Gastrocnemius medialis (tissue), 4 donors: Measurements from ENCODE around the gene RAB4B. TPM values are rescaled to one million over a fixed set of nuclear protein-coding genes. Genes with fewer than 3 reads are reported as not detected.

ENCODE experiments used
- ATAC-seq, 2 donors: fragments of 150-250 bp; one replicate each; pipeline ENCODE4 v1.9.1; 2016
- DNase-seq, 2 donors: peaks; one replicate each; pipeline ENCODE4 v3.0.0-alpha.2; 2019
- H3K27ac ChIP-seq, 4 donors: fragments of 200-600 bp; sonication (generic); 1 replicate in 1 of 4; 2 replicates in 3 of 4; pipeline ENCODE4 v1.5.1; 2016 to 2018; ENCODE audit warnings: mild to moderate bottlenecking in 2 of 4, moderate library complexity in 1 of 4
- H3K27me3 ChIP-seq, 3 donors: fragments of 200-600 bp; sonication (generic) in 2 of 3; 1 replicate in 1 of 3; 2 replicates in 2 of 3; pipeline versions ENCODE4 v1.5.1 to v1.6.0; 2016 to 2019; ENCODE audit warnings: mild to moderate bottlenecking in 1 of 3, moderate library complexity in 1 of 3
- H3K36me3 ChIP-seq, 2 donors: fragments of 200-600 bp; sonication (generic) in 1 of 2; one replicate each; pipeline ENCODE4 v1.5.1; 2017 to 2018
- H3K4me1 ChIP-seq, 2 donors: fragments of 200-600 bp; sonication (generic) in 1 of 2; one replicate each; pipeline ENCODE4 v1.5.1; 2016 to 2017; ENCODE audit warnings: mild to moderate bottlenecking in 2 of 2
- H3K4me3 ChIP-seq, 4 donors: fragments of 200-600 bp; sonication (generic) in 3 of 4; 1 replicate in 1 of 4; 2 replicates in 3 of 4; pipeline ENCODE4 v1.5.1; 2016 to 2019; ENCODE audit warnings: mild to moderate bottlenecking in 2 of 4
- H3K9me3 ChIP-seq, 3 donors: fragments of 200-600 bp; sonication (generic) in 2 of 3; 1 replicate in 1 of 3; 2 replicates in 2 of 3; pipeline ENCODE4 v1.5.1; 2016 to 2019
- CTCF ChIP-seq, 5 experiments: fragments of 450-650 bp in 3 of 5; fragments of 200-600 bp in 2 of 5; sonication (generic) in 2 of 5; IDR thresholded peaks in 4 of 5; conservative IDR thresholded peaks in 1 of 5; 1 replicate in 4 of 5; 2 replicates in 1 of 5; pipeline ENCODE4 v1.5.1; 2016 to 2019; ENCODE audit warnings: antibody characterized with exemption in 5 of 5, mild to moderate bottlenecking in 3 of 5, moderate library complexity in 3 of 5
- POLR2A ChIP-seq, 2 donors: fragments of 450-650 bp; IDR thresholded peaks; one replicate each; pipeline ENCODE4 v1.6.1; 2017; ENCODE audit warnings: antibody characterized with exemption in 2 of 2, mild to moderate bottlenecking in 2 of 2, moderate library complexity in 2 of 2
- in situ Hi-C, 4 donors: fragments of 200-750 bp; cut with MboI; loops; one replicate each; pipeline versions ENCODE4 v1.15.0 to v1.8.0; 2017; ENCODE audit warnings: low sequenced_read_pairs in 4 of 4
- intact Hi-C: fragments of 100-400 bp; cut with DNase I; formaldehyde crosslinking; loops from one replicate; pipeline ENCODE4 v1.15.1; 2023; ENCODE audit warnings: low total_unique reads
- total RNA-seq, 4 donors: library from RNA; depleted of rRNA; stranded (reverse); fragments of >200 nt; gene quantifications; one replicate each; pipeline versions ENCODE4 v1.1.0 to v1.2.3, GENCODE V29; 2016

RAB4B gene
- total RNA-seq, 4 donors from 2014 or later: 14.9 to 27.2 (median 19.7) TPM

GRCh38 chr19:40776932-40777644 is 959 bp upstream of the RAB4B start:
- no peak for TF ChIP-seq CTCF (IDR thresholded peaks at IDR 0.05 in 4 of 5, conservative IDR thresholded peaks at IDR 0.05 in 1 of 5)
- no peak for TF ChIP-seq POLR2A (IDR thresholded peaks at IDR 0.05)
- in situ Hi-C loops: no loop called here
- peak overlapping the region; percentile 93 to 99 (median 98) for H3K27ac ChIP-seq
- no peaks in the 10 kb centered on the region for H3K27me3 ChIP-seq
- ATAC-seq (peak; percentile 85 to 87), DNase-seq (peak; percentile 83 to 86)
- intact Hi-C loops: no loop called here
- peak overlapping the region; percentile 73 to 93 (median 84) for H3K4me3 ChIP-seq
- H3K36me3 ChIP-seq: no peaks in the 10 kb centered on the region
- no peaks in the 10 kb centered on the region for H3K9me3 ChIP-seq
- H3K4me1 ChIP-seq: peaks cover 7 to 14% of the 10 kb centered on the region in 2 donors

GRCh38 chr19:40777645-40777936 is 456 bp upstream of the RAB4B start:
- in situ Hi-C loops (no loop called here), intact Hi-C loops (no loop called here)
- Histone ChIP-seq H3K36me3 (no peaks in the 10 kb centered on the region), H3K9me3 (no peaks in the 10 kb centered on the region), H3K4me3 (peak overlapping the region; percentile 73 to 93 (median 84)), H3K4me1 (peaks cover 7 to 14% of the 10 kb centered on the region in 2 donors), H3K27me3 (no peaks in the 10 kb centered on the region), H3K27ac (peak overlapping the region; percentile 93 to 99 (median 98))
- TF ChIP-seq POLR2A (IDR thresholded peaks at IDR 0.05) (no peak), CTCF (IDR thresholded peaks at IDR 0.05 in 4 of 5, conservative IDR thresholded peaks at IDR 0.05 in 1 of 5) (no peak)
- DNase-seq (no peak), ATAC-seq (no peak)

DNA sequence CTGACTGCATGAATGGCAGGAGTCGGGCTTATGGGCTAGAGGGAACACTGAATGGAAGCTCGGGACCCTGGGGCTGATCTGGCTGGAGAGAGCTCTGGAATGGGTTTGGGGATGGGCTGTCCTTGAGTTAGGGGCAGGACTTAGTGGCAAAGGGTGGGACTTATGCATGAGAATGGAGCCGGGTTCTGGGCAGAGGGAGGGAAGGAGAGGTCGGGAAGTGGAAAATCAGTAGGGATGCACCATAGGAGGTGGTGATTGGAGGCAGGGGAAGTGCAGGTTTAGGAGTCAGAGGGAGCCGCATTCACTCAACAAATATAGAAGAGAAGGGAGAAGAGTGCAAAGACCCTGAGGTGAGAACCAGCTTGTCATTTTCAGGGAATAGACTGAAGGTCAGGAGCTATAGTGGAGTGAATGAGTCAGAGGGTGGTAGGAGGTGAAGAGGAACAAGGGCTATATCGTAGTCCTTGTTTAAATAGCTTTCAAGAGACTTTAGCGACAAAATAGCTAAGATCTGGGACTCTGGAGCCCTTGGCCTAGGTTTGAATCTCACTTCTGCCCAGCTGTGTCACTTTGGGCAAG is 748 bp downstream of the RAB4B start:
- no peaks in the 10 kb centered on the region for H3K36me3 ChIP-seq
- peaks cover 7 to 14% of the 10 kb centered on the region in 2 donors for H3K4me1 ChIP-seq
- no peaks in the 10 kb centered on the region for H3K27me3 ChIP-seq
- in situ Hi-C loops (no loop called here), intact Hi-C loops (loop anchor here (1.0 kb wide), 4 partner anchors 20 to 63 kb away; partner anchors contain the start of gene SNRPA)
- H3K27ac ChIP-seq: peak overlapping the region; percentile 93 to 99 (median 98)
- ATAC-seq (no peak), DNase-seq (no peak)
- no peak for TF ChIP-seq POLR2A (IDR thresholded peaks at IDR 0.05)
- no peak for TF ChIP-seq CTCF (IDR thresholded peaks at IDR 0.05 in 4 of 5, conservative IDR thresholded peaks at IDR 0.05 in 1 of 5)
- H3K9me3 ChIP-seq: no peaks in the 10 kb centered on the region
- peak overlapping the region; percentile 79 to 93 (median 89) for H3K4me3 ChIP-seq

GRCh38 chr19:40780582-40780981 is 2.5 kb downstream of the RAB4B start:
- DNase-seq (no peak), ATAC-seq (no peak)
- Histone ChIP-seq H3K9me3 (no peaks in the 10 kb centered on the region), H3K27me3 (no peaks in the 10 kb centered on the region), H3K4me3 (no peak overlapping the region), H3K36me3 (no peaks in the 10 kb centered on the region), H3K27ac (no peak overlapping the region), H3K4me1 (peaks cover 7 to 14% of the 10 kb centered on the region in 2 donors)
- TF ChIP-seq CTCF (IDR thresholded peaks at IDR 0.05 in 4 of 5, conservative IDR thresholded peaks at IDR 0.05 in 1 of 5) (no peak), POLR2A (IDR thresholded peaks at IDR 0.05) (no peak)
- intact Hi-C loops (no loop called here), in situ Hi-C loops (no loop called here)
